Kidney tubule cell (primary cell): ENCODE results near the gene ARHGAP23.

Experiments used
- DNase-seq: peaks from one replicate; pipeline ENCODE4 v3.0.0-alpha.2; 2018; ENCODE audit warnings: low spot score

ARHGAP23 gene

GRCh38 chr17:38551121-38551520 is 122.9 kb downstream of the ARHGAP23 start:
- DNase-seq, result no peak

GRCh38 chr17:38552343-38552742 is 124.1 kb downstream of the ARHGAP23 start:
- no peak for DNase-seq

GRCh38 chr17:38554430-38555350 is 126.4 kb downstream of the ARHGAP23 start:
- peak; percentile 74 for DNase-seq

GRCh38 chr17:38556239-38556638 is 128.0 kb downstream of the ARHGAP23 start:
- peak; percentile 54 for DNase-seq

DNA sequence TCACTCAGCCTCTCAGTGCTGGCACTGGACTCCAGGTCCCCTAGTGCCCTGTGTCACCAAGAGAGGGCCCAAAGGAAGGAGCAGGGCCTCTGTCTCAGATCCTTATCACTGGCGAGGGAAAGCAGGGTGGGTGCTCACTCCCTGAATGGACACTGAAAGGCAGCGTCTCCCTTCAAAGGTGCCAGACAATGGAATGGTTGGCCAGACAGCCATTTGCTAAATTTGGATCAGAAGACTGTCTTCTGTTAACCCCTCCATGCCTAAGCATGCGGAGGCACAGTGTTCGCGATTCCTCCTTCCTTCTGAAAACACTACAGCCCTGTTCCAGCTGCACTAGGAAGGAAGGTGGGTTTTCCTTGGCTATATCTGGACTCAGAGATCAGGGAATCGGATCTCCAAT is 129.1 kb downstream of the ARHGAP23 start:
- no peak for DNase-seq

- DNase-seq, result peak; percentile 94
Measured at GRCh38 chr17:38557836-38558727, 129.8 kb downstream of the ARHGAP23 start.

- no peak for DNase-seq
Measured at GRCh38 chr17:38558728-38559050, 130.4 kb downstream of the ARHGAP23 start.

DNA sequence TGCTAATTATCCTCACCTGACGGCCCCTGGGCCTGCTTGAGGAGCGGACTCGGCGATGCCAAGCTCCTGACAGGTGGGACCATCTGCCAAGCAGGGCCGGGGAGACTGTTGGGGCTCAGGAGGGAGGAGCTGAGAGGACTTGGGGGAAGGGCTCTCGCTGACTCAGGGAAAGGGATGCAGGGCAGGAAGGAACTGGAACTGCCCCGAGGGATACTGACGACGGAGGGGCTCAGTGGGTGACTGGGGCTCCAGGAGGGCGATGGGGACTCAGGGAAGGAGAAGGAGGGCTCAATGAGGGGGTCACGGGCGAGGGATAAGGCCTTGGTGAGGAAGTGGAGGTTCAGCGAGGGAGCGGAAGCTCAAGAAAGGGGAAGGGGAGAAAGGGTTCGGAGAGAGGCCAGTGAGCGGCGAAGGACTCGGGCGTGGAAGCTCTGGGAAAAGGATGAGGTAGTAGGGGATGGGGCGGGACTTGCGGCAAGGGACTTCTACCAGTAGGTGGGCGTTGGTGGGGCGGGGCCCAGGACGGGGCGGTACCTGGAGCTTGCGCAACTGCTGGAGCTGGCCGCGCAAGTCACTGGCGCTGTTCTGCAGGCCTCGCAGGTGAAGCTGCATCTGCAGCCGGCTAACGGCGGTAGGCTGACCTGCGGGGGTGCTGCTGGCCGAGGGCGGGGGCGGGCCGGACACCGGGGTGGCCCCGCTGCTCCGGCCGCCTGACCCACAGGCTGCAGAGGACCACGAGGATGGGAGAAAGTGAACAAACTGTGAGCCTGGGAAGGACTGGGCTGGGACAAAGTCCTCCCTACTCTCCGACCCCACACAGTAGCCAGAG is 131.0 kb downstream of the ARHGAP23 start:
- peak; percentile 88 for DNase-seq

DNA sequence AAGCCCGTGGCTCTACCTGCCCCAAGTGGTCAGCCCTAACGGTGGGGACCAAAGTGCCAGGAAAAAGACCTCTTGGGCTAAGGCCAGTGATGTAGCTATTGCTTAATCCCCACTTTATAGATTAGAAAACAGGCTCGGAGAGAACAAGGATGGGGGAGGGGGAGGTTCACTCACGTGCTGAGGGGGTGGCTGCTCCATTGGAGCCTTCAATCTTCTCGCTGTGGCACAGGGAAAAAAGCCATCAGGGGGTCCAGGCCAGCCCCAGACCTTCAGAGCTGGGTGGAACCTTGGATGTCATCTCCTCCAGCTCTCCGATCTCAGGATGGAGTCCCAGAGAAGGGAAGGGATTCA is 131.6 kb downstream of the ARHGAP23 start:
- DNase-seq, result no peak

DNA sequence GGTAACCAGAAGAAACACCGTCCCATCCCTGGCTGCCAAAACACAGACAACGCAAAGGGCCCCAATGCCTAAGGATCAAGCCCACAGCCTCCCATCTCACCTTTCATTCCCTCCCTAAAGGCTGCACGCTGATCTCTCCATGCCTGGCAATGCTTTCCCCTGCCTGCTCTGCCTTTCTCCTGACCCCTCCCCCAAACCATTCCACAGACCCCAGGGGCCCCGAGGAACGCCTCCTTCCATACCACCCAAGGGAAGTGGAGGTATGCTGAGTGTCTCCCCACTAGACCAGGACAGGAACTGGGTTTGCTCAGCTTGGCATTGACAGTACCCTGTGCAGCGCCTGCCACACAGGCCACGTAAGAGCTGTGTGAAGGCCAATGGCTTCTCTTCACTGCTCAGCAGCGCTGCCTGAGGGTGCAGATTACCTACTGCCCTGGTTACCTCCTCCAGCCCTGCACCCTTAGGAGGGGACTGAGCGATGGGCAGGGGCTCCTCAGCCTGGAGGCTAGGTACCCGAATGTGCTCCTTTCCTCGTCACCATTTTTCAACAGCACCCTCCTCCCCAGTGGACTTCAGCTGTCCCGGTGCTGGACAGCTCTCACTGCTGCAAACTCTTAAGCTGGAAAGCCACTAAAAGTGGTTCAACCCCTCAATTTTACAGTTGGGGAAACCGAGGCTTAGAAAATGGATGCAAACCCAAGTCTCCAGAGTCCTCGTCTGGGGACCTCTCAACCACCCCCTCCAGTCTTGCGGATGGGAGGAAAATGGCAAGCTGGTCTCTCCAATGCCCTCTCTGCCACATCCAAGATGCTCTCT is 132.4 kb downstream of the ARHGAP23 start:
- no peak for DNase-seq

DNA sequence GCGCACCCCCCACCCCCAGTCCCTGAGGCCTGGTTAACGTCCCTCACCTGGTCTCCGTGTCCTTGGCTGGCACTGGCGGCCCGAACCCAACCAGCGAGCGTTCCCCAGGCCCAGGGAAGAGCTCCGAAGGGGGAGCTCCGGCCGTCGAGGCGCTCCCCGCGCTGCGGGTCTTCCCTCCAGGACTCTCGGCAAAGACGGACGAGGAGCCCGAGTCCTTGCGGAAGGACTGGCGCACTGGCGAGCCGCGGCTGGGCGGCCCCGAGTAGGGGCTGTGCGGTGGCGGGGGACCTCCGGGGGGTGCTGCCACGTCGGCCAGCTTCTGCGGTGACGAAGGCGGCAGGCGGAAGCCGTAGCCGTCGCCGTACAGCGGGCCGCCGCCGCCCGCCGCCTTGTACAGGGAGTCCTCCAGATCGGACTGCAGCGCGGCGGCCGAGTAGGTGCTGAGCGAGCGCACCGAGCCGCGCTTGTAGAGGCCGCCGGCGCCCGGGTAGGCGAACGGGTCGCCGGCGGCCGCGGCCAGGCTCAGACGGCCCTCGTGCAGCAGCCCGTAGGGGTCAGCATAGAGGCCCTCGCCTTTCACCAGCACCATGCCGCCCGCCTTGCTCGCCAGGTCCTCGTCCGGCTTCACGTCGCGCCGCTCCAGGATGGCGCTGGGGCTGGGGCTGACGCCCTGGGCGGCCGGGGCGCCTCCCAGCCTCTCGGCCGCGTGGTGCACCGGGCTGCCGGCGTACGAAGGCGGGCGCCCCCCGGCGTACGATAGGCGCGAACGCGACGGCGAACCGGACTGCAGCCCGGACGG is 133.4 kb downstream of the ARHGAP23 start:
- no peak for DNase-seq
